Astrocyte of the cerebellum (primary cell): ENCODE measurements around the gene DNAH8.

Experiments
- DNase-seq: peaks from one replicate; pipeline ENCODE4 v3.0.0-alpha.2; 2011; ENCODE audit warnings: low read depth
- H3K4me3 ChIP-seq: 2 replicates; pipeline ENCODE4 v1.5.1; 2011; ENCODE audit warnings: mild to moderate bottlenecking, low read depth, low read length, moderate library complexity
- CTCF ChIP-seq: IDR thresholded peaks from 2 replicates; pipeline ENCODE4 v1.5.1; 2012; ENCODE audit warnings: low read length, low read depth, moderate library complexity, mild to moderate bottlenecking; ENCODE audit errors: missing control alignments
- in situ Hi-C: cut with HindIII; loops from 2 replicates; pipeline ENCODE4 v1.10.0; 2017; ENCODE audit warnings: low sequenced_read_pairs

DNAH8 gene

GRCh38 chr6:39053854-39054576, 338.9 kb downstream of the DNAH8 start:
- no peak for TF ChIP-seq CTCF
- in situ Hi-C loops = no loop called here
- H3K4me3 ChIP-seq = no peak overlapping the region
- no peak for DNase-seq

- no peak for DNase-seq
- TF ChIP-seq CTCF = no peak
- in situ Hi-C loops = no loop called here
- no peak overlapping the region for H3K4me3 ChIP-seq
Observed at GRCh38 chr6:39054577-39055142, 339.5 kb downstream of the DNAH8 start.

DNA sequence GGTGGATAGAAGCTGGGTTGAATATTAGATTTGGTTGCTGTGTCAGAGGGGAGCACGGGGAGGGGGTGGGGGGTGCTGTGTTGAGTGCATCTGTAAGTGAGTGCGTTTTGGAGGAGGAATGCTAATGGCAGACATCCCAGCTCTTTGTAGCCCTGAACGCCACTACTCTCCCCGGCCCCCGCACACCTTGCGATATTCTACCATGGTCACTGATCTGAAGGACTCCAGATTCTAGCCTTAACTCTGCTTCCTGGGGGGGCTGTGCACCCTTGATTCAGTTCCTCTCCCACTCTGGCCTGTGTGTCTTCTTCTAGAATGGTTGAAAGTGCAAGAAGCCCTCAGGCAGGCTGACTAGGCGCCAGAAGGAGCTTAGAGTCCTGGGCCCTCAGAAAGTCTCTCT, 340.6 kb downstream of the DNAH8 start:
- in situ Hi-C loops = no loop called here
- no peak for DNase-seq
- TF ChIP-seq CTCF = no peak
- H3K4me3 ChIP-seq = no peak overlapping the region

GRCh38 chr6:39056191-39056590, 341.1 kb downstream of the DNAH8 start:
- in situ Hi-C loops = no loop called here
- no peak overlapping the region for H3K4me3 ChIP-seq
- no peak for TF ChIP-seq CTCF
- no peak for DNase-seq

DNA sequence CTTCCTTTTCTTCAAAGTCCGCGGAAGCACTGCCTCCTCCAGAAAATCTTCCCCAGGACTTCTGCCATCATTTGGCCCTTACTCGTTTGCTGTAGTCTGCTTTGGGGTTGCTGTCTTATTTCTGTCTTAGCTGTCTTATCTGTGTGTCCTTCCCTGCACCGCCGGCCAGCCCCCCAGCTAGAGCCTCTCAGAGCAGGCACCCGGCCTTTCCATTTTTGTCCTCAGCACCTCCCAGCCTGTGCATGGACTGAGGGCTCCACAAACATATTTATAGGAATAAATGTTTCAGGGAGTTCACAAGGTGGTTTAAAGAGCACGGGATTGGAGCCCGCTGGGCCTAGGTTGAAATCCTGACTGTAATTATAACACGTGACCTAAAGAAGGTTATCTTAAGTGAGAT, 341.6 kb downstream of the DNAH8 start:
- H3K4me3 ChIP-seq = no peak overlapping the region
- in situ Hi-C loops = no loop called here
- no peak for DNase-seq
- TF ChIP-seq CTCF = no peak

DNA sequence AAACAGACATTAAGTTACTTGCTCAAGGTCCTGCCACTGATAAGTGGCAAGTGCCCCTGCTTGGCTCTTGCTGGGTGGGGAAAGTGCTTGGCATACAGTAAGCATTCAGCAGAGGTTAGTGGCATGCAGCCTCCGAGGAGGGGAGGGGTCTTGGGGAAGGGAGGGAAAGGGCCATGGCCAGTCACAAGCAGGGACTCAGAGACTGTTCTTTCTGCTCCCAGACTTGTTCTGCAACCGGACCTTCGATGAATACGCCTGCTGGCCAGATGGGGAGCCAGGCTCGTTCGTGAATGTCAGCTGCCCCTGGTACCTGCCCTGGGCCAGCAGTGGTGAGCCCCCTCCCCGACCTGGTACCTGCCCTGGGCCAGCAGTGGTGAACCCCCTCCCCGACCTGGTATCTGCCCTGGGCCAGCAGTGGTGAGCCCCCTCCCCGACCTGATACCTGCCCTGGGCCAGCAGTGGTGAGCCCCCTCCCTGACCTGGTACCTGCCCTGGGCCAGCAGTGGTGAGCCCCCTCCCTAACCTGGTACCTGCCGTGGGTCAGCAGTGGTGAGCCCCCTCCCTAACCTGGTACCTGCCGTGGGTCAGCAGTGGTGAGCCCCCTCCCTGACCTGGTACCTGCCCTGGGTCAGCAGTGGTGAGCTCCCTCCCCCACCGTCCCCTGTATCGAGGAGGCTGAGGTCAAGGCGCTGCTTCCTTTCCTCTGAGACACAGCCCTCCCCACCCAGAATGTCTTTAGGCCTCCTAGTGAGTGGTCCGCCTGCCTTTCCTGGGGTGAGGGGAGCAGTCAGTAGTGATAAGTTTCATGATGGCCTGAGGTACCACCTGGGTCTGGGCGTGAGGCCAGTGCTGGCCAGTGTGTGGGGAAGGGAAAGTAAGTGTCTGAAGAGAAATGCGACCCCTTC, 342.4 kb downstream of the DNAH8 start:
- in situ Hi-C loops = no loop called here
- DNase-seq = no peak
- TF ChIP-seq CTCF = no peak
- H3K4me3 ChIP-seq = no peak overlapping the region
